OCI-LY7 (cell line): Measurements from ENCODE around the gene NCAPD3.

Source experiments
- CTCF ChIP-seq: fragments of 200-600 bp; sonication (generic); conservative IDR thresholded peaks from 2 replicates; pipeline ENCODE4 v1.5.1; 2014; ENCODE audit warnings: mild to moderate bottlenecking, antibody characterized with exemption, low read length, moderate library complexity, mixed read lengths
- EZH2phosphoT487 ChIP-seq: fragments of 200-600 bp; sonication (generic); IDR thresholded peaks from 2 replicates; pipeline ENCODE4 v1.6.1; 2018; ENCODE audit warnings: low read depth, borderline replicate concordance, mild to moderate bottlenecking, mixed run types, antibody characterized with exemption, low read length, moderate library complexity, mixed read lengths

- TF ChIP-seq CTCF (no peak), EZH2phosphoT487 (no peak)
These were observed 59.0 kb downstream of the NCAPD3 start for GRCh38 chr11:134164490-134165370.
